OCI-LY7 (cell line): ENCODE results near the gene ACAA2.

Experiments
- CTCF ChIP-seq: fragments of 200-600 bp; sonication (generic); conservative IDR thresholded peaks from 2 replicates; pipeline ENCODE4 v1.5.1; 2014; ENCODE audit warnings: mild to moderate bottlenecking, antibody characterized with exemption, low read length, moderate library complexity, mixed read lengths
- EZH2phosphoT487 ChIP-seq: fragments of 200-600 bp; sonication (generic); IDR thresholded peaks from 2 replicates; pipeline ENCODE4 v1.6.1; 2018; ENCODE audit warnings: low read depth, borderline replicate concordance, mild to moderate bottlenecking, mixed run types, antibody characterized with exemption, low read length, moderate library complexity, mixed read lengths

- TF ChIP-seq CTCF: no peak
- no peak for TF ChIP-seq EZH2phosphoT487
Measured at GRCh38 chr18:49813319-49814146, at the start of gene ACAA2.
